ENCODE data around the gene NFX1.

Gene NFX1

GRCh38 chr9:33407061-33407460 lies 116.7 kb downstream of the NFX1 start:
- in situ Hi-C loops (cut with MboI; ENCODE audit: low sequenced_read_pairs): no loop called here

GRCh38 chr9:33408087-33408486 lies 117.8 kb downstream of the NFX1 start:
- in situ Hi-C loops (cut with MboI; ENCODE audit: low sequenced_read_pairs): no loop called here

- in situ Hi-C loops (cut with MboI; ENCODE audit: low sequenced_read_pairs): no loop called here
Measured at GRCh38 chr9:33414268-33414667, 124.0 kb downstream of the NFX1 start.

- in situ Hi-C loops (cut with MboI; ENCODE audit: low sequenced_read_pairs): no loop called here
Measured at GRCh38 chr9:33414889-33415500, 124.7 kb downstream of the NFX1 start.

GRCh38 chr9:33415501-33416038 lies 125.3 kb downstream of the NFX1 start:
- in situ Hi-C loops (cut with MboI; ENCODE audit: low sequenced_read_pairs): no loop called here

- in situ Hi-C loops (cut with MboI; ENCODE audit: low sequenced_read_pairs): no loop called here
Measured at GRCh38 chr9:33416996-33417395, 126.7 kb downstream of the NFX1 start.

- in situ Hi-C loops (cut with MboI; ENCODE audit: low sequenced_read_pairs): no loop called here
Measured at GRCh38 chr9:33418090-33418489, 127.8 kb downstream of the NFX1 start.

- in situ Hi-C loops (cut with MboI; ENCODE audit: low sequenced_read_pairs): no loop called here
Measured at GRCh38 chr9:33419708-33420303, 129.5 kb downstream of the NFX1 start.
